ENCODE measurements around the gene GRID1.

The GRID1 gene

DNA sequence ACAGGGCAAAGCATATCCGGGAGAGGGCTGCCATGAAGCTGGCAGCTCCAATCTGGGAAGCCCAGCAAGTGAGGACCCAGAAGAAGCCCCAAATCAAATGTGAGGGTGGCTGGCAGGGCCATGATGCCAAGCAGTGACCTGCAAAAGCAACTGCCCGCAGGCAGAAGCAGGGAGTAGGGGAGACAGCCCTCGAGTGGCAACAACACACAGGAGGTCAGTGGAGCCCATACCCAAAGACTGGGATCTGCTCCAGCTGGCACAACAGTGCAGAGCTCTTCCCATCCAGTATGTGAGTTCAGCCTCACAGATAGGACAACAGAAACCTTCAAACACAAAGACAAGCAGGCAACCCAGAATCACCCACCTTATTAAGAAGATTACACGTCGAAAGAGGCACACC is 45.0 kb downstream of the GRID1 start:
- DNase-seq (ENCODE audit: insufficient read length, low spot score): no peak
- TF ChIP-seq SPI1 (IDR thresholded peaks at IDR 0.05; ENCODE audit: low read depth, low read length) (no peak), TAF1 (IDR thresholded peaks at IDR 0.05; ENCODE audit: low read depth, low read length) (no peak), POU2F2 (IDR thresholded peaks at IDR 0.05; ENCODE audit: low read depth, low read length) (no peak), PAX5 (IDR thresholded peaks at IDR 0.05; ENCODE audit: insufficient read depth, low read length, severe bottlenecking) (no peak), POLR2A (IDR thresholded peaks at IDR 0.05; ENCODE audit: low read depth, low read length) (no peak), POLR2AphosphoS5 (IDR thresholded peaks at IDR 0.05; ENCODE audit: low read depth, low read length) (no peak)
- no peak for FAIRE-seq

DNA sequence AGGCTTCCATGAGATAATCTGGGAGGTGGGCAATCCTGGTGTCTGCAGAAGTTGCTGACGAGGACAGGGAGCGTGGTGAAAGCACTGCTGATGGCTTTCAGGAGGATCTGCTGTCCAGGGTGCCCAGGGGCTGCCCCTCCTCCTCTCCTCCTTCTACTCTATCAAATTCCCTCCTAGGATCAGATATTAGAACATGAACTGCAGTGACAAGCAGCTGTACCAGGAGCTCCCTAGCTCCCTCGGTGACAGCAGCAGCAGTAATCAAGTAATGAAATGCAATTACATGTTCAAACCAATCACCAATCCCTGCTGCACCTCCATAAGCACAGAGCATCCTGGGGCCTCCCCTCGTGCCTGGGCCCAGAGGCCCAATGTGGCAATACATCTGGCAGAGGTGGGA is 46.9 kb downstream of the GRID1 start:
- DNase-seq (ENCODE audit: insufficient read length, low spot score) (no peak), FAIRE-seq (no peak)
- TF ChIP-seq PAX5 (IDR thresholded peaks at IDR 0.05; ENCODE audit: insufficient read depth, low read length, severe bottlenecking): no peak
- TF ChIP-seq TAF1 (IDR thresholded peaks at IDR 0.05; ENCODE audit: low read depth, low read length): no peak
- no peak for TF ChIP-seq SPI1 (IDR thresholded peaks at IDR 0.05; ENCODE audit: low read depth, low read length)
- TF ChIP-seq POU2F2 (IDR thresholded peaks at IDR 0.05; ENCODE audit: low read depth, low read length): no peak
- TF ChIP-seq POLR2A (IDR thresholded peaks at IDR 0.05; ENCODE audit: low read depth, low read length): no peak
- TF ChIP-seq POLR2AphosphoS5 (IDR thresholded peaks at IDR 0.05; ENCODE audit: low read depth, low read length): no peak

DNA sequence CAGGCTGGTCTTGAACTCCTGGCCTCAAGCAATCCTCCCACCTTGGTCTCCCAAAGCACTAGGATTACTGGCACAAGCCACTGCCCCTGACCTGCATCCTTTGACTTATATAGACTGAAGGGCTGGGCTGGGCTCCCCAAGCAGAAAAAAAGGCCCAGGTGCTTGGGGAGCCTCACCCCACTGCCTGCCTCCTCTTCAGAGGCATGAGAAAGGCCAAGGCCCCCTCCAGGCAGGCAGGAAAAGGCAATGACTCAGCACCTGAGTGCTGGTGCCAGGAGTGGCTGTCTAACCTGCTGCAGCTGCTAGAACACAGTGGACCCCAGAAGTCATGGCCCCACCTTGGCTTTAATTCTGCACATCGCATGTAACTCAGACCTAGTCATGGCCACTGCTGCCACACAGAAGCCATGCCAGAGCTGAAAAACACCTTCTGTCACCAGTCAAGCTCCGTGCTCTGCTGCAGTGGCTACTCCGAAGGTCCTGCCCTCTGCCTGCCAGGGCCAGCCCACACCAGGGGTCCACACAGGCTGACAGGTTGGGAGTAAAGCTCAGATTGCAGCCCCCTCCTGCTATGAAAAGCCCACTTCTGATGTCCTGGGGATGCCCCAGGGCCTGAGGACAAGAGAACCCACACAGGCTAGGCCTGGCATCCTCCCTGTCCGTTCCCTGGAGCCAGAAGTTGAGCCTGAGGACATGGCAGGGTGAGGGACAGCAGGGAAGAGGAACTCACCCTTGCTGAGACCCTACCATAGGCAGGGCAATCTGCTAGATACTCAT is 48.5 kb downstream of the GRID1 start:
- no peak for TF ChIP-seq POLR2AphosphoS5 (IDR thresholded peaks at IDR 0.05; ENCODE audit: low read depth, low read length)
- no peak for TF ChIP-seq SPI1 (IDR thresholded peaks at IDR 0.05; ENCODE audit: low read depth, low read length)
- no peak for TF ChIP-seq POU2F2 (IDR thresholded peaks at IDR 0.05; ENCODE audit: low read depth, low read length)
- no peak for TF ChIP-seq PAX5 (IDR thresholded peaks at IDR 0.05; ENCODE audit: insufficient read depth, low read length, severe bottlenecking)
- no peak for TF ChIP-seq POLR2A (IDR thresholded peaks at IDR 0.05; ENCODE audit: low read depth, low read length)
- TF ChIP-seq TAF1 (IDR thresholded peaks at IDR 0.05; ENCODE audit: low read depth, low read length): no peak
- DNase-seq (ENCODE audit: insufficient read length, low spot score) (no peak), FAIRE-seq (no peak)

DNA sequence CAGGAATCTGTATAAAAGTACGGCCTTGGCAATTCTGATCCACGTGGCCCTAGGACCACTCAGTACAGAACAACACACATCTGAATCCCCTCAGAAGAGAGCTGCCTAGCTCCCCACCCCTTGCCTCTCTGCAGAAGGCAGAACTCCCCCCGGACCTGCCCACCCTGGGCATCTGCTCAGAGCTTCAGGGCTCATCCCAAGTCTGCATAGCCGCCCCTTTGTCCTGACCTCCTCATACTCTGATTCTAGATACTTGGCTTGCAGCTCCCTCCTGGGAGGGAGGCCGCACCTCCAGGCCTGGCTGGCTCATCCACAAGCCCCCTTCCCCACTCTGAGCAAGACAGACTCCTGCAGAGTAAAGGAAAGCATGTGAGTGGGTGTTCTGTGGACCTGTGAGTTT is 49.6 kb downstream of the GRID1 start:
- no peak for TF ChIP-seq POU2F2 (IDR thresholded peaks at IDR 0.05; ENCODE audit: low read depth, low read length)
- no peak for TF ChIP-seq PAX5 (IDR thresholded peaks at IDR 0.05; ENCODE audit: insufficient read depth, low read length, severe bottlenecking)
- TF ChIP-seq TAF1 (IDR thresholded peaks at IDR 0.05; ENCODE audit: low read depth, low read length): no peak
- no peak for TF ChIP-seq POLR2AphosphoS5 (IDR thresholded peaks at IDR 0.05; ENCODE audit: low read depth, low read length)
- TF ChIP-seq SPI1 (IDR thresholded peaks at IDR 0.05; ENCODE audit: low read depth, low read length): no peak
- TF ChIP-seq POLR2A (IDR thresholded peaks at IDR 0.05; ENCODE audit: low read depth, low read length): no peak
- DNase-seq (ENCODE audit: insufficient read length, low spot score): no peak
- FAIRE-seq: no peak

DNA sequence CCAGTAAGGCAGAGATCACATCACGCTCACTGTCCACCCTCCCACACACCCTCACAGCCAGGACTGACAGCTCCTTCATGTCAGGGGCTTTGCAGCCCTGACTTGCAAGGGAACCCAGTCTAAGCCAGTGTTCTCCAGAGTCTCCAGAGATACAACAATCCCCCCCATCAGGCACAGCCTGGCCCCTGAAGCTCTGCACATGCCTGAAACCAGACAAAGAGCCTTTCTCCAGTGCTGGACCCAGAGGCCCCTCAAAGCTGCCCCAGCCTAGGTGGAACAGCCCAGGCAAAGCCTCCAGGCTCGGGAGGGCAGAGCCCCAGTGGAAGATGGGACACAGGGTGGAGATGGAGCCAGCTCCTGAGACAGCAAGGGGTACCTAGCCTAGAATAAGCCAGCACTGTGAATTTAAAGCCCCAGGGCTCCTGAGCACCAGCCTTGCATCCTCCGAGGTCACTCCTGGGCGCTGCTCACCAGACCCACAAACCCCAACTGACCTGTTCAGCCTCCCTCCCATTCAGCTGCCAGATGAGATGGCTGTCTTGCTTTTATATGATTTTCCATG is 50.2 kb downstream of the GRID1 start:
- FAIRE-seq (no peak), DNase-seq (ENCODE audit: insufficient read length, low spot score) (no peak)
- TF ChIP-seq SPI1 (IDR thresholded peaks at IDR 0.05; ENCODE audit: low read depth, low read length) (no peak), POLR2A (IDR thresholded peaks at IDR 0.05; ENCODE audit: low read depth, low read length) (no peak), PAX5 (IDR thresholded peaks at IDR 0.05; ENCODE audit: insufficient read depth, low read length, severe bottlenecking) (no peak)

DNA sequence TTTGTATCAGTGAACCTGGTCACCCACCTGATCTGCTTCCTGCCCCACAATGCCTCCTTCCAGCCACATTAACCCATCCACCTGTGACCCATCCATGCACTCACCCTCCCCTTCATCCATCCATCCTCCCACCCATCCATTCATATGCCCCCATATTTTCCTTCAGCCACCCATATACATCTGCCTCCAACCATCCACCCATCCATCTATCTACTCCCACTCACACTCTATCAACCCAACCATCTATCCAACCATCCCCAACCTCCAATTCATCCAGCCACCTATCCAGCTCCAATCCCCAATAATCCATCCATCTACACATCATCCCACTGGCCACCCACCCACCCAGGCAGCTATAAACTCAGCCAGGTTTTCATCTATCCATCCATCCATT is 51.0 kb downstream of the GRID1 start:
- FAIRE-seq (no peak), DNase-seq (ENCODE audit: insufficient read length, low spot score) (no peak)
- no peak for TF ChIP-seq TAF1 (IDR thresholded peaks at IDR 0.05; ENCODE audit: low read depth, low read length)
- no peak for TF ChIP-seq SPI1 (IDR thresholded peaks at IDR 0.05; ENCODE audit: low read depth, low read length)
- no peak for TF ChIP-seq POLR2AphosphoS5 (IDR thresholded peaks at IDR 0.05; ENCODE audit: low read depth, low read length)
- TF ChIP-seq PAX5 (IDR thresholded peaks at IDR 0.05; ENCODE audit: insufficient read depth, low read length, severe bottlenecking): no peak
- TF ChIP-seq POLR2A (IDR thresholded peaks at IDR 0.05; ENCODE audit: low read depth, low read length): no peak
- no peak for TF ChIP-seq POU2F2 (IDR thresholded peaks at IDR 0.05; ENCODE audit: low read depth, low read length)

DNA sequence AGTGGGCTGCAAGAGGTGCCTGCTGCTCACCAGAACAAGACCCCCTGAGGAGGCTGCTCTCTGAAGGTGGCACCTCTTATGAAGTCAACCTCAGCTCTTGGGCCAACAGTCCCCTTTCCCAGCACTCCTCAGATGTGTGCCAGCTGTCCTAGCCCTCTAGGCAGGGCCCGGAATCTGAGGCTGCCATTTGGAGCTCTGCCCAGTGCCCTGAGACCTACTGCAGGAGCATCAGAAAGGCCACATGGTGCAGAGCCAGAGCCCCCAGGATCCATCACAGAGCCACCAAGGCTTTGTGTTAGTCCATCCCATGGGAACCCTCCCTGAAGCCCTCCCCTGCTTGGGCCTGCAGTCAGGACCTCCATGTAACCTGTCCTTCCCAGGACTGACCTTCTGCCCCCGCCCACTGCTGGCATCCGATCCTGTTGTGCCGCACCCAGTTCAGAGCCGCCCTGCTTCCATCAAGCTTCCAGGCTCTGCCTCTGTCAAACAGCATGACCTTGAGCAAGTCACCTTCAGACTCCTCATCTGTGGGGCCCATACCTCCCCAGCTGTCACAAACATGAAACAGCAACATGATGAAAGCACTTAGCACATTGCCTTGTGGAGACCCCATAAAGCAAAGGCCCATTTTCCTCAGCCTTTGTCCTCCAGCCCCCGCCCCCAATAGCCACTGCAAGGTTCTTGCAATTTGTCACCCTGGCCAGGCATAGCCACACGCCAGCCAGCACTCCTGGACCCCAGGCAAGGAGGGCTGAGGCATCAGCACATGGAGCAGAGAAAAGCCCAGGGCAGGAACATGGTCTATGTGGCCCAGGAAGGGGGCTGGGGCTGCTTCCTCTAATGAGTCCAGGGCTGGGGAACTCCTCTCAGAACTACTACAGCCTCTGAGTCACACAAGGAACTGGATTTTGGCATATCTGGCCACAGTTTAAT is 51.7 kb downstream of the GRID1 start:
- TF ChIP-seq POLR2A (IDR thresholded peaks at IDR 0.05; ENCODE audit: low read depth, low read length) (no peak), POLR2AphosphoS5 (IDR thresholded peaks at IDR 0.05; ENCODE audit: low read depth, low read length) (no peak), TAF1 (IDR thresholded peaks at IDR 0.05; ENCODE audit: low read depth, low read length) (no peak)
- DNase-seq (ENCODE audit: insufficient read length, low spot score) (no peak), FAIRE-seq (no peak)

DNA sequence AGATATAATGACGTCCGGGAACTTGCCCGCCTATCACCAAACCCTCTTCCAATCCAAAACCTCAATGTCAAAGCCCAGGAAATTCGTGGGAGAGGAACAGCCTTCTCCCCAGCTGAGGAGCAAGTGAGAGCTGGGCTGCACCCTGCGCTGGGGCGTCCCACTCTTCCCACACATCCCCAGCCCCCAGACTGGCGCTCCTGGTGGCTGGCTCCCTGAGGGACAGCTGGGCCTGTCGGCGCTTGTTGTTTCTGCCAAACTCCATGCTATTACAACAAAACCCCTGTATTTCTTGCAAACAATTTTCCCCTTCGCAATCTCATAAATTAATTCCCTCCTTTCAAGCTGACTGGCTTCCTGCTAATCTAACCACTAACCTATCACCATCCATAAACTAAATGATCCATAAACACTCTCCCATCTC is 53.0 kb downstream of the GRID1 start:
- DNase-seq (ENCODE audit: insufficient read length, low spot score) (no peak), FAIRE-seq (no peak)
- no peak for TF ChIP-seq POLR2A (IDR thresholded peaks at IDR 0.05; ENCODE audit: low read depth, low read length)
- TF ChIP-seq SPI1 (IDR thresholded peaks at IDR 0.05; ENCODE audit: low read depth, low read length): no peak
- no peak for TF ChIP-seq POU2F2 (IDR thresholded peaks at IDR 0.05; ENCODE audit: low read depth, low read length)
- TF ChIP-seq POLR2AphosphoS5 (IDR thresholded peaks at IDR 0.05; ENCODE audit: low read depth, low read length): no peak

DNA sequence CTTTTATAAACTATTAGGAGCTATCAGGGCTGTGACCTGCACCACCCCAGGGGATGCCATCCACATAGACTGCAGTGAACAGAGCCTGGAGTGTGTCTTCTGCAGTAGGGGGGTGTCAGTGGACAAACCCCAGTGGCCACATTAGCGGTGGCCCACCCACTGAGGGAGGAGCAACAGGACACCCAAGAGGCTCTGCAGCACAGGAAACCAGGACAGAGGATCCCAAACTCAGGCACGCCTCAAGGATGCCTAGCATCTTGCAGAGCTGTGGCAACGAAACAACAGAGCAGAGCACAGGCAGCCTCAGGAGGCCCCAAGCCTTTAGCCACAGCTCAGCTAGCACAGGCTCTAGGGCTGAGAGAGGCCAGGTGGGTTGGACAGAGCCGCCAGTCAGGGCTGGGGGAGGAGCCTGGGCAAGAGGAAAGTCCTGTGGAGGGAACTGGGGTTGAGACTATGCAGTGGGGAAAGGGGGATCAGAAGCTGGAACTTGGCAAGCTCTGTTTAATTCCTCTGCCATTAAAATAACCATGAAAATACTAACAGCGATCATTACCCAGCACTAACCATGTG is 53.8 kb downstream of the GRID1 start:
- TF ChIP-seq TAF1 (IDR thresholded peaks at IDR 0.05; ENCODE audit: low read depth, low read length) (no peak), POLR2AphosphoS5 (IDR thresholded peaks at IDR 0.05; ENCODE audit: low read depth, low read length) (no peak)
- no peak for DNase-seq (ENCODE audit: insufficient read length, low spot score)
- no peak for FAIRE-seq

Data from GM12891 (cell line).